ENCODE data around the gene THAP4. TPM values are rescaled to one million over a fixed set of nuclear protein-coding genes. Genes with fewer than 3 reads are reported as not detected.
"Not testable (repeated sequence)": the region's sequence is repeated elsewhere in the genome, so short reads cannot be mapped to it uniquely, and the experiment has no call there.

The THAP4 gene
- total and polyA plus RNA-seq, 3 experiments from 2014 or later: 42.3 to 51.9 (median 51.4) TPM

DNA sequence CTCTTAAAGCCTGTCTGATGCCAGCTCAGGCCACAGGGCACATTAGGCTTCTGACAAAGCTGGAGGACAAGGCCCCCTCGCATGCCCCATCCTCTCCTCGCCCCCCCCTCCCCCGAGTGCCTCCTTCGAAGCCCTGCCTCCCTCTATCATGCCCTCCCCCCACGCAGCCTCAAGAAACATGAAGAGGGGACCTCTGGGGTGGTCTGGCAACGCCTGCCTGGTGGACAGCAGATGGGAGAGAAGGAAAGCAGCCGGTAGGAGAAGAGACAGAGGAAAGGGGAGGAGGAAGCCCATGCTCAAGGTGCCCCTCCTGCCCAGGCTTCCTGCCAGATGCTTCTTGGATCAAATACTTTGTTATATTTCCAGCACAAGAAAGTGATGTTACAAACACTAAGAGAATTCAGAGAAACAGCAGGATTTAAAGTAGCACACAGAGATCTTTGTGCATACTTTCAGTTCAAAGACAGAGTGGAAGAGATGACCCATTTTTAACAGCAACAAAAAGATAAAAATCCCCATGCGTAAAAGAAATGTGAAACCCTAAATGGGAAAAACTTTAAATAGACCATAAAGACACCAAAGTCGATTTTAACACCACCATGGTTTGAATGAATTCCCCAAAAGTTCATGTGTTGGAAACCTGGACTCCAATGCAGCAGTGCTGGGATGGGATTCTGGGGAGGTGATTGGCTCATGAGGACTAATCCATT is 59.4 kb downstream of the THAP4 start:
- H3K27me3 ChIP-seq (ENCODE audit: insufficient read depth, low read length, poor library complexity, severe bottlenecking): no peaks in the 10 kb centered on the region
- ChIA-PET CTCF (no interaction called here), POLR2A (no interaction called here)
- Mint-ChIP-seq H3K4me3 (peak overlapping the region in 1 of 7 donors; percentile 44), H3K4me1 (no peaks in the 10 kb centered on the region), H3K9me3 (peaks cover 0 to 2% (median 0%) of the 10 kb centered on the region in 5 donors), H3K27me3 (no peaks in the 10 kb centered on the region), H3K27ac (no peak overlapping the region), H3K36me3 (peaks cover 10 to 25% (median 15%) of the 10 kb centered on the region in 3 donors)
- no peaks in the 10 kb centered on the region for H3K36me3 ChIP-seq (ENCODE audit: insufficient read depth, low read length)
- H3K27ac ChIP-seq (ENCODE audit: low read depth, low read length): no peak overlapping the region
- DNase-seq: peak in 1 of 5 donors; percentile 23
- no peak overlapping the region for H3K4me3 ChIP-seq (ENCODE audit: low read length)
- no peaks in the 10 kb centered on the region for H3K4me1 ChIP-seq (ENCODE audit: insufficient read depth, low read length)
- H3K9me3 ChIP-seq (ENCODE audit: low read length): no peaks in the 10 kb centered on the region

DNA sequence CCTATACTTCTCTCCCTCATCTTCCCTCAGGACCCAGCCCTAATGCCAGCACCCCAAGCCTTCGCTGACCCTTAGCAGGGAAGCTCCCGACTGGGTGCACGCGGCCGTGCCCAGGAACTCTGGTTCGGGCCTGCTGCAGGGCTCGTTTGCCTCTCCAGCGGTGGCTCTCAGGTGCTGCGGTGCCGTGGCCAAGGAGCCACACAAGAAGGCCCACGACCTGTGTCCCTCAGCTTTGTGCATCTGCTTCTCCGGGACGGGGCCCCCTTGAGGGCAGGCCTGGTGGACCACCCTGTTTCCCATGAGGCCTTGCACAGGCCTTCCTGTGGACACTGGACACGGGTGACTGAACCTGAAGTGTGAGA is 60.7 kb downstream of the THAP4 start:
- CTCF ChIA-PET: no interaction called here

DNA sequence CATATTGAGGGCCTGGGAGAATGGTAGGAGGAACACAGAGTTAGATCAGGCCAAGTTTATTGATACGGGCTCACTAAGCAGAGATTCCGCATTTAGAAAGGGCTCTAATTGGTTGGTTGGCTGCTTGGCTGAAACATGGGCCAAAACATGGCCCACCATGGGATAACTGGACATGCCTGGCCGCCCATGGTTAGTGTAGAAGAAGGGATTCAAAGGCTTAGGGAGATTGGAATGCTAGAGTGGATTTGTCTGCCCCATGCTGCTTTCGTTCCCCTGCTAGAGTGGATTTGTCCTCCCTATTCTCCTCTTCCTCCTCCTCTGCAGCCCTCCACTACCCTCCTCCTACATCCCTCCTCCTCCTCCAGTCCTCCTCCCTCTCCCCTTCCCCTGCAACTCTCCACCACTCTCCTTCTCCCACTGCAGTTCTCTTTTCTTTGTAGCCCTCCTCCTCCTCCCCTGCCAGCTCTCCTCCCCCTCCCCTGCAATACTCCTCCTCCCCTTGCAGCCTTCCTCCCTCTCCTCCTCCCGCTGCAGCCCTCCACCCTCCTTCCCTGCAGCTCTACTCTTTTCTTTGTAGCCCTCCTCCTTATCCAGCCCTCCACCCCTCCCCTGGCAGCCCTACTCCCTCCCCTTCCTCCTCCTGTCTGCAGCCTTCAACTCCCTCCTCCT is 61.2 kb downstream of the THAP4 start:
- H3K36me3 Mint-ChIP-seq: peaks cover 2 to 15% (median 7%) of the 10 kb centered on the region in 3 donors
- peaks cover 0 to 3% (median 0%) of the 10 kb centered on the region in 3 donors for H3K4me1 Mint-ChIP-seq
- ChIA-PET CTCF (no interaction called here), POLR2A (no interaction called here)
- H3K27me3 Mint-ChIP-seq: no peaks in the 10 kb centered on the region
- Histone ChIP-seq H3K27me3 (ENCODE audit: insufficient read depth, low read length, poor library complexity, severe bottlenecking) (no peaks in the 10 kb centered on the region), H3K36me3 (ENCODE audit: insufficient read depth, low read length) (no peaks in the 10 kb centered on the region), H3K9me3 (ENCODE audit: low read length) (no peaks in the 10 kb centered on the region), H3K4me3 (ENCODE audit: low read length) (no peak overlapping the region), H3K4me1 (ENCODE audit: insufficient read depth, low read length) (no peaks in the 10 kb centered on the region), H3K27ac (ENCODE audit: low read depth, low read length) (no peak overlapping the region)
- no peaks in the 10 kb centered on the region for H3K9me3 Mint-ChIP-seq
- DNase-seq: peak in 1 of 5 donors; percentile 8
- no peak overlapping the region for H3K4me3 Mint-ChIP-seq
- no peak overlapping the region for H3K27ac Mint-ChIP-seq

More for the DNA sequence above, 60.7 kb downstream of the THAP4 start:
- H3K27me3 Mint-ChIP-seq: no peaks in the 10 kb centered on the region
- POLR2A ChIA-PET: no interaction called here
- Histone ChIP-seq H3K36me3 (ENCODE audit: insufficient read depth, low read length) (no peaks in the 10 kb centered on the region), H3K27ac (ENCODE audit: low read depth, low read length) (no peak overlapping the region), H3K4me3 (ENCODE audit: low read length) (no peak overlapping the region), H3K4me1 (ENCODE audit: insufficient read depth, low read length) (no peaks in the 10 kb centered on the region), H3K9me3 (ENCODE audit: low read length) (no peaks in the 10 kb centered on the region), H3K27me3 (ENCODE audit: insufficient read depth, low read length, poor library complexity, severe bottlenecking) (no peaks in the 10 kb centered on the region)
- no peak overlapping the region for H3K27ac Mint-ChIP-seq
- H3K9me3 Mint-ChIP-seq: no peaks in the 10 kb centered on the region
- H3K36me3 Mint-ChIP-seq: peaks cover 2 to 15% (median 7%) of the 10 kb centered on the region in 3 donors
- DNase-seq: peak in 1 of 5 donors; percentile 23
- H3K4me1 Mint-ChIP-seq: peaks cover 0 to 2% (median 0%) of the 10 kb centered on the region in 3 donors
- H3K4me3 Mint-ChIP-seq: no peak overlapping the region

DNA sequence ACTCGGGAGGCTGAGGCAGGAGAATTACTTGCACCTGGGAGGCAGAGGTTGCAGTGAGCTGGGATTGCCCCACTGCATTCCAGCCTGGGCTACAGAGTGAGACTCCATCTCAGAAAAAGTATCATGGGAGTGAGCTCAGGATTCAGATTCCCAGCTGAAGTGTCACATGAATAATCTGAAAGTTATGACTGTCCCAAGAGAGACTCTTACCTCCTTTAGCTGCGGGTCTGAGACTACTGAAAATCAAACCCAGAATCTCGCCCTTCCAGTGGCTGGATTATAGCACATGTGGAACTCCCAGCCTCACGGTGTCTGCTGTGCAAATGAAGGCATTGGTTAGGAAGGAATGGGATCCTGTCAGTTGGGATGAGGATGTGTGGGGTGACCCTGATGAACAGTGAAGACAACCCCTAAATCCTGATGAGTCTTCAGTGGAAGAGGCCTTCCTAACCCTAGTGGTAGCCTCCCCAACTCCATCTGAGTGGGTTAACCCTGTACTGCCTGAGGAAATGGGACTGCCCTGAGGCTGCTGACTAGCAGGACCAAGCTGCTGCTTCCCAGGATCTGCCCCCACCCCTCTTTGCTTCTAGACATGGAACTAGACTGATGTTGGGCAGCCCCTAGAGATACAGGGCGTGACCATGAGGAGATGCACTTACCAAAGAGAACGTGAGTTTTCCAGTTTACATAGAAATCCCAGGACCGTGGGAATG is 61.9 kb downstream of the THAP4 start:
- Histone ChIP-seq H3K9me3 (ENCODE audit: low read length) (no peaks in the 10 kb centered on the region), H3K27ac (ENCODE audit: low read depth, low read length) (no peak overlapping the region), H3K27me3 (ENCODE audit: insufficient read depth, low read length, poor library complexity, severe bottlenecking) (no peaks in the 10 kb centered on the region), H3K36me3 (ENCODE audit: insufficient read depth, low read length) (no peaks in the 10 kb centered on the region), H3K4me1 (ENCODE audit: insufficient read depth, low read length) (no peaks in the 10 kb centered on the region), H3K4me3 (ENCODE audit: low read length) (no peak overlapping the region)
- DNase-seq: peak in 1 of 5 donors; percentile 16
- peak overlapping the region in 1 of 8 donors; percentile 50 for H3K27ac Mint-ChIP-seq
- ChIA-PET POLR2A (no interaction called here), CTCF (no interaction called here)
- peaks cover 2 to 12% (median 7%) of the 10 kb centered on the region in 3 donors for H3K36me3 Mint-ChIP-seq
- H3K4me1 Mint-ChIP-seq: peaks cover 0 to 3% (median 0%) of the 10 kb centered on the region in 3 donors
- no peak overlapping the region for H3K4me3 Mint-ChIP-seq
- no peaks in the 10 kb centered on the region for H3K27me3 Mint-ChIP-seq
- H3K9me3 Mint-ChIP-seq: no peaks in the 10 kb centered on the region

DNA sequence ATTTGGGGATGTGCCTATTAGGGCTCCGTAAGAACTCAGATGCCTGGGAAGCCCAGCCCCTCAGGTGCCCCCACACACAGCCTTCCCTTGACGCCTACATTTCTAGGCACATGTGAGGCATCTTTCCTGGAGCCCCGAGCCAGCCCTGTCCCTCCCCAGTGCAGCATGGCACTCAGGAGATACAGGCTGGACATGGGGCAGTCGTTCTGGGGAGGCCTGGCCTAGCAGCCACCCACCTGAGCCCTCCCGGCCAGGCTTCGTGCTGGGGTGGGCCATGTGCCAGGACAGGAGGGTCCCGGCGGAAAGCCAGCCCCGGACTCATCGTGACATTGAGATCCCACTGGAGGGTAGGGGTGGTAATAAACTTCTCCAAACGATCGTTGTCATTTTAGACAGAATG is 63.2 kb downstream of the THAP4 start:
- Mint-ChIP-seq H3K27ac (no peak overlapping the region), H3K36me3 (peaks cover 2 to 9% (median 7%) of the 10 kb centered on the region in 3 donors), H3K27me3 (no peaks in the 10 kb centered on the region), H3K4me3 (no peak overlapping the region), H3K4me1 (peaks cover 0 to 3% (median 0%) of the 10 kb centered on the region in 3 donors), H3K9me3 (no peaks in the 10 kb centered on the region)
- ChIA-PET POLR2A (no interaction called here), CTCF (no interaction called here)
- no peaks in the 10 kb centered on the region for H3K36me3 ChIP-seq (ENCODE audit: insufficient read depth, low read length)
- H3K4me1 ChIP-seq (ENCODE audit: insufficient read depth, low read length): no peaks in the 10 kb centered on the region
- H3K4me3 ChIP-seq (ENCODE audit: low read length): no peak overlapping the region
- peak in 1 of 5 donors; percentile 1 for DNase-seq
- H3K27ac ChIP-seq (ENCODE audit: low read depth, low read length): no peak overlapping the region
- no peaks in the 10 kb centered on the region for H3K27me3 ChIP-seq (ENCODE audit: insufficient read depth, low read length, poor library complexity, severe bottlenecking)
- H3K9me3 ChIP-seq (ENCODE audit: low read length): no peaks in the 10 kb centered on the region

DNA sequence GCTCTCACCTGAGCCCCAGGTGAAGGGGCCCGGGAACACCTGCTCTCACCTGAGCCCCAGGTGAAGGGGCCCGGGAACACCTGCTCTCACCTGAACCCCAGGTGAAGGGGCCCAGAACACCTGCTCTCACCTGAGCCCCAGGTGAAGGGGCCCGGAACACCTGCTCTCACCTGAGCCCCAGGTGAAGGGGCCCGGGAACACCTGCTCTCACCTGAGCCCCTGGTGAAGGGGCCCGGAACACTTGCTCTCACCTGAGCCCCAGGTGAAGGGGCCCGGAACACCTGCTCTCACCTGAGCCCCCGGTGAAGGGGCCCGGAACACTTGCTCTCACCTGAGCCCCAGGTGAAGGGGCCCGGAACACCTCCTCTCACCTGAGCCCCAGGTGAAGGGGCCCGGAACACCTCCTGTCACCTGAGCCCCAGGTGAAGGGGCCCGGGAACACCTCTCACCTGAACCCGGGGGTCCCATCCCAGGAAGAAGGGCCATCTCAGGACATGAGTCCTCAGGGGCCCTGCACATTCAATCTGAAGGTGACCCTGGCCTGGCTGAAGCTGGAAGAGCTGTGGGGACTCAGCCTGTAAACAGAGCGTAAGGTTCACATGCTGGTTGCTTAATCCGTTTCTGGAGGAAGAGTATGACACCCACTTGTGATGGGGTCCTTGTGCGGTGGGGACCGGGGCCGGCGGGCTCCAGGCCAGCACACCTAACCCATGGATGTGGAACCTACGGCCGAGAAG is 63.9 kb downstream of the THAP4 start:
- H3K9me3 ChIP-seq (ENCODE audit: low read length); H3K36me3 ChIP-seq (ENCODE audit: insufficient read depth, low read length); H3K27me3 Mint-ChIP-seq; H3K9me3 Mint-ChIP-seq; H3K4me1 Mint-ChIP-seq; POLR2A ChIA-PET; H3K27ac ChIP-seq (ENCODE audit: low read depth, low read length); H3K4me3 Mint-ChIP-seq; H3K36me3 Mint-ChIP-seq; H3K4me3 ChIP-seq (ENCODE audit: low read length); H3K4me1 ChIP-seq (ENCODE audit: insufficient read depth, low read length); H3K27me3 ChIP-seq (ENCODE audit: insufficient read depth, low read length, poor library complexity, severe bottlenecking): not testable (repeated sequence)
- peak in 1 of 5 donors; percentile 22 for DNase-seq
- CTCF ChIA-PET: interaction anchor here (1.0 kb wide), 1 partner anchor 25 kb away, joined by 3 read pairs; no protein-coding TSS in a partner anchor
- peak overlapping the region in 1 of 8 donors; percentile 38 for H3K27ac Mint-ChIP-seq

DNA sequence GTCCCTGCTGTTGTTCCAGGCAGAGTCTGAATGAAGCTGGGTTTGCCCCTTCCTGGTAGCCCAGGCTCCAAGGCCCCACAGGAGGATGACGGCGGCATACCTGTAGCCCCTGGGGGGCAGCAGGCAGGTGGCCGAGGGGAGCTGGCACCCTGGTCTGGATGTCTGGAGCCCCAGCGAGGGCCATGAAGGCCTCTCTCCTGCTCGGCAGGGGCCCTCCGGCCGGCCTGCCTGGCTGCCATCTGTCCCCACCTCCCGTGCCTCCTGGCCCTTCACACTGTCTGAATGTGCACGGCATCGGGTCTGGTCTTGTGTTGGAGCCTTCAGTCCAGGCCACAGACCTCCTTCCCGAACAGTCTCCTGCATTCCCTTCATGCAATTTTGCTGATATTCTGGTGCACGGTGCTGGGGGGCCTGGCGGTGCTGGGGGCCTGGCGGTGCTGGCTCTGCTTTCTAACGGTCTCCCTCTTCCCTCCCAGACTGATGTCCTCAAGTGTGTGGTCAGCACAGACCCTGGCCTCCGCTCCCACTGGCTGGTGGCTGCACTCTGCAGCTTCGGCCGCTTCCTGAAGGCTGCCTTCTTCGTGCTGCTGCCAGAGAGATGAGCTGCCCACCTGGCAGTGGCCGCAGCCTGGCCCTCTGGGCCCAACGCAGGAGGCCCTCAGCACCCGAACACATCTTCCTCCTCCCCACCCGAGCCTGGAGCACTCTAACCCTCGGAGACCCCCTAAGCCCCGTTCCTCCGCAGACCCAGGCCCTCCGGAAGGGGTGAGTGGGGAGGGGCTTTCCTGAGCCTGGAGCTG is 64.9 kb downstream of the THAP4 start:
- Mint-ChIP-seq H3K27ac (no peak overlapping the region), H3K4me1 (peaks cover 0 to 3% (median 0%) of the 10 kb centered on the region in 3 donors), H3K27me3 (no peaks in the 10 kb centered on the region), H3K9me3 (no peaks in the 10 kb centered on the region), H3K4me3 (no peak overlapping the region), H3K36me3 (peaks cover 0 to 7% (median 4%) of the 10 kb centered on the region in 3 donors)
- DNase-seq: peak in 1 of 5 donors; percentile 40
- no peak overlapping the region for H3K4me3 ChIP-seq (ENCODE audit: low read length)
- no peaks in the 10 kb centered on the region for H3K9me3 ChIP-seq (ENCODE audit: low read length)
- POLR2A ChIA-PET: no interaction called here
- H3K36me3 ChIP-seq (ENCODE audit: insufficient read depth, low read length): no peaks in the 10 kb centered on the region
- H3K27me3 ChIP-seq (ENCODE audit: insufficient read depth, low read length, poor library complexity, severe bottlenecking): no peaks in the 10 kb centered on the region
- no peak overlapping the region for H3K27ac ChIP-seq (ENCODE audit: low read depth, low read length)
- CTCF ChIA-PET: interaction anchor here (1.0 kb wide), 1 partner anchor 26 kb away, joined by 3 read pairs; no protein-coding TSS in a partner anchor
- no peaks in the 10 kb centered on the region for H3K4me1 ChIP-seq (ENCODE audit: insufficient read depth, low read length)

Data from CD8-positive, alpha-beta memory T cell (primary cell).